ENCODE data around the gene TAGAP.

Gene TAGAP

DNA sequence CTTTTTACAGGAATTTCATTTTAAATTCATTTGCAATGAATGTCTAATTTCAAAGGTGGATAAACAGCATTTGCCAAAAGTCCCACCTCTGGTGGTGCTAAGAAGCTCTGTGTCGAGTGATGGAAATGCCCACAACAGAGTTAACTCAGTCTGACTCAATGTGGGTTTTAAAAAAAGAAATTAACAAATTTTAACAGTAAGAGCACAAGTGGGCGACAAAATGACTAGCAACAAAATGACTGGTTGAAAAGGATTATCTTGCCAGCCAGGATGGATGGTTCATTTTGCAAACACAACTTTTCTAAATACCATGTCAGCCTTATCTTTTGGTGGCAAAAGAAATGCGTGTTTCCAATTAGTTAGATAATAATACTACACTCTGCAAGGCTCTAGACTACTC is 14.3 kb upstream of the TAGAP start:
- DNase-seq (ENCODE audit: low read depth, low spot score), result no peak
- TF ChIP-seq, protein P1, sequence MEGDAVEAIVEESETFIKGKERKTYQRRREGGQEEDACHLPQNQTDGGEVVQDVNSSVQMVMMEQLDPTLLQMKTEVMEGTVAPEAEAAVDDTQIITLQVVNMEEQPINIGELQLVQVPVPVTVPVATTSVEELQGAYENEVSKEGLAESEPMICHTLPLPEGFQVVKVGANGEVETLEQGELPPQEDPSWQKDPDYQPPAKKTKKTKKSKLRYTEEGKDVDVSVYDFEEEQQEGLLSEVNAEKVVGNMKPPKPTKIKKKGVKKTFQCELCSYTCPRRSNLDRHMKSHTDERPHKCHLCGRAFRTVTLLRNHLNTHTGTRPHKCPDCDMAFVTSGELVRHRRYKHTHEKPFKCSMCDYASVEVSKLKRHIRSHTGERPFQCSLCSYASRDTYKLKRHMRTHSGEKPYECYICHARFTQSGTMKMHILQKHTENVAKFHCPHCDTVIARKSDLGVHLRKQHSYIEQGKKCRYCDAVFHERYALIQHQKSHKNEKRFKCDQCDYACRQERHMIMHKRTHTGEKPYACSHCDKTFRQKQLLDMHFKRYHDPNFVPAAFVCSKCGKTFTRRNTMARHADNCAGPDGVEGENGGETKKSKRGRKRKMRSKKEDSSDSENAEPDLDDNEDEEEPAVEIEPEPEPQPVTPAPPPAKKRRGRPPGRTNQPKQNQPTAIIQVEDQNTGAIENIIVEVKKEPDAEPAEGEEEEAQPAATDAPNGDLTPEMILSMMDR (IDR thresholded peaks at IDR 0.05; ENCODE audit: low read depth, low read length), result no peak
- in situ Hi-C loops (cut with HindIII; ENCODE audit: low sequenced_read_pairs), result no loop called here

DNA sequence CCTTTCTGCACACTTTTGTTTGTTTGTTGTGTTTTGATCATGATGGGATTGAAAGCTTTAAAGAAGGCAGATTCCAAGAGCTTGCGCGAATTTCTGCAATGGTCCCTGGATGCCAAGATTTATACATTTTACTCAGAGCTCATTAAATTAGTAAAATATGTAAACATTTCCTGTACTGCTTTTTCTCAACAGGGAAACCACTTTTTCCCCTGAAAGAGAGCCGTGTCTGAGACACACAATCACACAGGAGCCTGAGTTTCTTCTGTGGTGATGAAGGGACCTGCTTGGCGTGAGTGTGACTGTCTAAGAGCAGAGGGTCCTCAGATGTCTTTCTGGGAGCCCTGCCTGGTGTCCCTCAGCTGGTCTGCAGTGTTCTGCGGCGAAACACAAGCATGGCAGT is 12.1 kb upstream of the TAGAP start:
- in situ Hi-C loops (cut with HindIII; ENCODE audit: low sequenced_read_pairs), result no loop called here
- TF ChIP-seq, protein P1 (IDR thresholded peaks at IDR 0.05; ENCODE audit: low read depth, low read length), result no peak
- no peak for DNase-seq (ENCODE audit: low read depth, low spot score)
- H3K4me3 ChIP-seq (ENCODE audit: low read depth, low read length), result no peak overlapping the region

More for the DNA sequence above, 14.3 kb upstream of the TAGAP start:
- H3K4me3 ChIP-seq (ENCODE audit: low read depth, low read length), result no peak overlapping the region

DNA sequence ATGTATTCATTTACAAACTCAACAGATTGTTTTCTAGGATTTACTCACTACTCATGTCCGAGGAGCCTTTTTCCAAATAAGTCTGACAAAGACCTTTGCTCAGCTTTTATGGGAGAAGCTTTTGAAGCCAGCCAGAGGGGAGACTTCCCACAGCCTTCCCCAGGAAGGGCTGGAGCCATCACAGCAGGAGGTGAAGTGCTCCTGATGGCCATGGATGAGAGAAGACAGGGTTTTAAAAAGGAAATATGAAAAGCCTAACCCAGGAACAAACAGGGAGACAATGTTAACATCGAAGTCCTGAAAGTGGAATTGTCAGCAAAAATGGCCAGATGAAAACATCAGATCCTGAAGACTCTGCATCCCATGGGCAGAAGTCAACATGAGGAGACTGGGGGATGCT is 11.6 kb upstream of the TAGAP start:
- H3K4me3 ChIP-seq (ENCODE audit: low read depth, low read length), result no peak overlapping the region
- TF ChIP-seq, protein P1 (IDR thresholded peaks at IDR 0.05; ENCODE audit: low read depth, low read length), result no peak
- in situ Hi-C loops (cut with HindIII; ENCODE audit: low sequenced_read_pairs), result no loop called here
- no peak for DNase-seq (ENCODE audit: low read depth, low spot score)

DNA sequence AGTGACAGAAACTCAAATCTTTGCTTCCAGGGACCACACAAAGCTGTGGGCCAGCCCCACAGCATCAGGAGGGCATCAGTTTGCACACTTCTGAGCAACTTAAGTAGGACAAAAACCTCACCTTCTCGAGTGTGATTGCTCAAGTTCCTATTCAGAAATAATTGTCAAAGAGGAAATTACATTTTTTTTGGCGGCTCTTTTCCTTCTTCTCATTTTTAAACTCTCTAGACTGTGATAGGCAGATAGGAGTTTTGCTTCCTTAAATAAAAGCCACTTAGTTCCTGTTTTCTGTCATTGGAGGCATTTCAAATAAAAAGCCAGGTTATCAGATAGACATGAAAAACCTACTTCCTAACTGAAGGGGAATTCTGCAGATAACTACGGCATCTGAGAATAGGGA is 11.2 kb upstream of the TAGAP start:
- DNase-seq (ENCODE audit: low read depth, low spot score), result no peak
- TF ChIP-seq, protein P1 (IDR thresholded peaks at IDR 0.05; ENCODE audit: low read depth, low read length), result no peak
- H3K4me3 ChIP-seq (ENCODE audit: low read depth, low read length), result no peak overlapping the region
- in situ Hi-C loops (cut with HindIII; ENCODE audit: low sequenced_read_pairs), result no loop called here

DNA sequence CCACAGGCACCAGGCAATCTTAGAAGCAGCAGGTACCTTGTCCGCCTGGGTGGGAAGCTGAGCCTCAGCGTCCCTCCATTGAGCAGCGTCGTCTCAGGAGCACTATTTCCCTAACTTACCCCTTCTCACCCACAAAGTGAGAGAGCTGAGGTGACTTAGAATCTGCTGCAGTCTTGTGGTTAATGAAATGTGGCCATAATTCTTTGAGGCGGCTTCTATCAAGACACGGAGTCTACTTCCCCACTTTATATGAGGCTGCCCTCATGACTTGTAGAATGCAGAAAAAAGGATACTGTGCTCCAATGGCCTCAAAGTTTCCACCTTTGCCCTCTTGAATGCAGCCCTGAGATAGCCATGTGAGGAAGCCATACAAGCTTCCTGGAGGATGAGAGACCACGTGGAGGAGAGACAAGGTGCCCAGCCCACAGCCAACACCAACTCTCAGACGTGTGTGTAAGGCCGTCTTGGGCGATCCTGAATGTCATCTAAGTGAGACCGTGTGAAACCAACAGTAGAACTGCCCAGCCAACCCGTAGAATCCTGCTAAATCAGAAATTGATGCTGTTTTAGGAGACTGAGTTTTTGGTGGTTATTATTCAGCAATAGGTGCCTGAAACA is 9.1 kb upstream of the TAGAP start:
- no peak for DNase-seq (ENCODE audit: low read depth, low spot score)
- in situ Hi-C loops (cut with HindIII; ENCODE audit: low sequenced_read_pairs), result no loop called here
- TF ChIP-seq, protein P1 (IDR thresholded peaks at IDR 0.05; ENCODE audit: low read depth, low read length), result no peak
- no peak overlapping the region for H3K4me3 ChIP-seq (ENCODE audit: low read depth, low read length)

DNA sequence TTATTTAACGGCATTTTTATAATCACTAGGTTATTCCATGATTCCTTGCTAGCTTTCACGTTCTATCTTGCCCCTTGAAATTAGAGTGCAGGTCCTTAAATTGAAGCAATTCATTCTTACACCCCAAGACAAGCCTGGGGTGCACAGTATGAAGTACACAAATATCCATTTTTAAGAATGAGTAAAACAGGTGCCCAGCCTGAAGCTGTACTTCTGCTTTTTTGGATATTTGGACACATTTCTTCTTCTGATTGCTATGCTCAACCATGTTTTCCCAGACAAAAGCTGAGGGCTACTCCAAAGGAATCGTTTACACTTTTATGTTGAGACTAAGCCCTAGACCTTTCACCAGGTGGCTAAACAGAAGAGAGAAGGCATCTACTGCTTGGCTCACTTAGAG is 7.9 kb upstream of the TAGAP start:
- H3K4me3 ChIP-seq (ENCODE audit: low read depth, low read length), result no peak overlapping the region
- no peak for DNase-seq (ENCODE audit: low read depth, low spot score)
- TF ChIP-seq, protein P1 (IDR thresholded peaks at IDR 0.05; ENCODE audit: low read depth, low read length), result no peak
- in situ Hi-C loops (cut with HindIII; ENCODE audit: low sequenced_read_pairs), result no loop called here

Data from astrocyte of the spinal cord (primary cell).